HG03457 (cell line): ENCODE data around the gene LRP3.
"Not testable (repeated sequence)": the region's sequence is repeated elsewhere in the genome, so short reads cannot be mapped to it uniquely, and the experiment has no call there.

Experiments used
- ATAC-seq: cut with Tn5 transposase; IDR thresholded peaks from one replicate; pipeline ENCODE4 v1.9.1; 2021; ENCODE audit warnings: moderate number of reproducible peaks; ENCODE audit not compliant: unreplicated experiment

Gene LRP3

GRCh38 chr19:33175886-33176669 lies 18.1 kb upstream of the LRP3 start:
- ATAC-seq = no peak

- peak; percentile 80 for ATAC-seq
Observed at GRCh38 chr19:33176670-33177416, 17.3 kb upstream of the LRP3 start.

- peak; percentile 16 for ATAC-seq
Observed at GRCh38 chr19:33177417-33177979, 16.6 kb upstream of the LRP3 start.

- no peak for ATAC-seq
Observed at GRCh38 chr19:33186431-33187182, 7.5 kb upstream of the LRP3 start.

GRCh38 chr19:33187183-33187540 lies 7.0 kb upstream of the LRP3 start:
- no peak for ATAC-seq

- ATAC-seq = no peak
Observed at GRCh38 chr19:33189453-33189852, 4.7 kb upstream of the LRP3 start.

- ATAC-seq = not testable (repeated sequence)
Observed at GRCh38 chr19:33191092-33191491, 3.0 kb upstream of the LRP3 start.

GRCh38 chr19:33191501-33191900 lies 2.6 kb upstream of the LRP3 start:
- no peak for ATAC-seq

GRCh38 chr19:33192010-33192409 lies 2.1 kb upstream of the LRP3 start:
- no peak for ATAC-seq

- ATAC-seq = no peak
Observed at GRCh38 chr19:33193269-33193864, 763 bp upstream of the LRP3 start.

- no peak for ATAC-seq
Observed at GRCh38 chr19:33194532-33194885, 379 bp downstream of the LRP3 start.

- ATAC-seq = no peak
Observed at GRCh38 chr19:33194886-33195644, 935 bp downstream of the LRP3 start.

GRCh38 chr19:33195645-33196347 lies 1.7 kb downstream of the LRP3 start:
- ATAC-seq = no peak

GRCh38 chr19:33196446-33197193 lies 2.5 kb downstream of the LRP3 start:
- ATAC-seq = no peak

- no peak for ATAC-seq
Observed at GRCh38 chr19:33197591-33198000, 3.5 kb downstream of the LRP3 start.

- ATAC-seq = no peak
Observed at GRCh38 chr19:33198169-33198568, 4.0 kb downstream of the LRP3 start.

- ATAC-seq = no peak
Observed at GRCh38 chr19:33199441-33200265, 5.5 kb downstream of the LRP3 start.

GRCh38 chr19:33201473-33201872 lies 7.3 kb downstream of the LRP3 start:
- no peak for ATAC-seq
